CD14-positive monocyte (primary cell): ENCODE data around the gene LRRC73. TPM values are rescaled to one million over a fixed set of nuclear protein-coding genes. Genes with fewer than 3 reads are reported as not detected.
A peak's percentile ranks its signal among the peaks of the same experiment; 100 is the strongest.
"Not testable (repeated sequence)": the region's sequence is repeated elsewhere in the genome, so short reads cannot be mapped to it uniquely, and the experiment has no call there.

ENCODE experiments used
- DNase-seq, 3 donors: peaks; one replicate each; pipeline ENCODE4 v3.0.0-alpha.2; 2011 to 2022
- H2AFZ ChIP-seq: 2 replicates; pipeline ENCODE4 v1.6.0; 2012; ENCODE audit warnings: mild to moderate bottlenecking, low read depth, low read length, inconsistent platforms; ENCODE audit not compliant: insufficient read depth, poor library complexity, severe bottlenecking
- H3K27ac ChIP-seq, 2 donors: 1 replicate in 1 of 2; 2 replicates in 1 of 2; pipeline ENCODE4 v1.5.1; 2012 to 2013; ENCODE audit warnings: low read length in 2 of 2, control low read depth in 1 of 2, inconsistent platforms in 1 of 2, low read depth in 1 of 2, mild to moderate bottlenecking in 1 of 2
- H3K27me3 ChIP-seq, 2 donors: one replicate each; pipeline versions ENCODE4 v1.6.0 to v1.6.1; 2011 to 2013; ENCODE audit warnings: low read length in 2 of 2; ENCODE audit not compliant: control insufficient read depth in 2 of 2, insufficient read depth in 2 of 2
- H3K36me3 ChIP-seq, 2 donors: replicated peaks in 1 of 2; 1 replicate in 1 of 2; 2 replicates in 1 of 2; pipeline versions ENCODE4 v1.5.1 to v1.6.1; 2012 to 2013; ENCODE audit warnings: low read length in 2 of 2, control low read depth in 1 of 2, inconsistent platforms in 1 of 2, mild to moderate bottlenecking in 1 of 2; ENCODE audit not compliant: insufficient read depth in 2 of 2, control insufficient read depth in 1 of 2
- H3K4me1 ChIP-seq, 2 donors: 1 replicate in 1 of 2; 2 replicates in 1 of 2; pipeline versions ENCODE4 v1.5.1 to v1.6.1; 2012 to 2013; ENCODE audit warnings: low read length in 2 of 2, control low read depth in 1 of 2, inconsistent platforms in 1 of 2, mild to moderate bottlenecking in 1 of 2, moderate library complexity in 1 of 2; ENCODE audit not compliant: insufficient read depth in 2 of 2, control insufficient read depth in 1 of 2
- H3K4me2 ChIP-seq: replicated peaks from 2 replicates; pipeline ENCODE3; 2012; ENCODE audit warnings: low read length, moderate library complexity, mild to moderate bottlenecking; ENCODE audit not compliant: poor library complexity, severe bottlenecking; ENCODE audit errors: extremely low read depth
- H3K4me3 ChIP-seq, 3 experiments: fragments of 200-600 bp in 1 of 3; sonication (generic) in 1 of 3; replicated peaks in 1 of 3; 1 replicate in 2 of 3; 2 replicates in 1 of 3; pipeline ENCODE4 v1.5.1; 2011 to 2013; ENCODE audit warnings: low read length in 3 of 3, mild to moderate bottlenecking in 3 of 3, control low read depth in 2 of 3, low read depth in 2 of 3, inconsistent platforms in 1 of 3, moderate library complexity in 1 of 3
- H3K79me2 ChIP-seq: 2 replicates; pipeline ENCODE4 v1.6.0; 2012; ENCODE audit warnings: mild to moderate bottlenecking, control low read depth, inconsistent platforms, low read length, moderate library complexity; ENCODE audit not compliant: insufficient read depth
- H3K9ac ChIP-seq: 2 replicates; pipeline ENCODE4 v1.6.0; 2017; ENCODE audit warnings: low read length, mild to moderate bottlenecking; ENCODE audit not compliant: insufficient read depth, poor library complexity, severe bottlenecking
- H3K9me3 ChIP-seq, 2 donors: replicated peaks in 1 of 2; 1 replicate in 1 of 2; 2 replicates in 1 of 2; pipeline versions ENCODE4 v1.5.1 to v1.6.1; 2012 to 2013; ENCODE audit warnings: low read length in 2 of 2, control low read depth in 1 of 2; ENCODE audit not compliant: control insufficient read depth in 1 of 2, insufficient read depth in 1 of 2
- H4K20me1 ChIP-seq: 2 replicates; pipeline ENCODE4 v1.6.0; 2012; ENCODE audit warnings: mild to moderate bottlenecking, low read length, control low read depth, moderate library complexity; ENCODE audit not compliant: insufficient read depth
- H3K27ac Mint-ChIP-seq, 7 donors: one replicate each; pipeline ENCODE4 v1.8.0; 2020; ENCODE audit warnings: mild to moderate bottlenecking in 7 of 7, mixed read lengths in 7 of 7, moderate library complexity in 6 of 7, inconsistent platforms in 2 of 7
- H3K27me3 Mint-ChIP-seq, 3 donors: one replicate each; pipeline ENCODE4 v1.8.0; 2021 to 2022; ENCODE audit warnings: low read depth in 3 of 3, mild to moderate bottlenecking in 3 of 3, mixed read lengths in 3 of 3, moderate library complexity in 3 of 3, inconsistent platforms in 1 of 3
- H3K36me3 Mint-ChIP-seq, 2 donors: one replicate each; pipeline ENCODE4 v1.8.0; 2020; ENCODE audit warnings: mixed read lengths in 2 of 2, inconsistent platforms in 1 of 2, mild to moderate bottlenecking in 1 of 2
- H3K4me1 Mint-ChIP-seq: one replicate; pipeline ENCODE4 v1.8.0; 2020; ENCODE audit warnings: mild to moderate bottlenecking, mixed read lengths
- H3K4me3 Mint-ChIP-seq, 2 donors: one replicate each; pipeline ENCODE4 v1.8.0; 2020; ENCODE audit warnings: mild to moderate bottlenecking in 2 of 2, mixed read lengths in 2 of 2, moderate library complexity in 1 of 2
- H3K9me3 Mint-ChIP-seq, 7 donors: one replicate each; pipeline ENCODE4 v1.8.0; 2020 to 2022; ENCODE audit warnings: mixed read lengths in 7 of 7, mild to moderate bottlenecking in 6 of 7, moderate library complexity in 6 of 7, inconsistent platforms in 2 of 7
- WGBS: methylation state at CpG from one replicate; pipeline ENCODE4 v1.1.5; 2013; ENCODE audit warnings: missing lambda C conversion rate; ENCODE audit not compliant: insufficient coverage; 5-methylcytosine and 5-hydroxymethylcytosine counted together
- intact Hi-C, 2 donors: fragments of 100-400 bp; cut with micrococcal nuclease; formaldehyde crosslinking; loops; one replicate each; pipeline versions ENCODE4 v1.15.0 to v1.15.1; 2023
- polyA plus RNA-seq, 3 donors: library from polyadenylated mRNA; depleted of rRNA in 1 of 3; unstranded in 2 of 3; stranded (reverse) in 1 of 3; fragments of 300-500 nt in 2 of 3; fragments of >200 nt in 1 of 3; fragmentation: Illumina TruSeq in 2 of 3; gene quantifications; 1 replicate in 2 of 3; 2 replicates in 1 of 3; pipeline ENCODE4 v1.2.3, GENCODE V29; 2012 to 2021
- TF ChIP-seq, protein P1 (sequence below): fragments of 200-600 bp; IDR thresholded peaks from one replicate; pipeline ENCODE4 v1.8.0; 2022; ENCODE audit warnings: antibody characterized with exemption, mild to moderate bottlenecking

LRRC73 gene
- polyA plus RNA-seq, 3 donors: not detected

- H3K9me3 ChIP-seq: no peaks in the 10 kb centered on the region
- no CpG with 5 or more reads among the region's 8 CpGs for WGBS
- peaks cover 58 to 78% of the 10 kb centered on the region in 2 donors for H3K36me3 Mint-ChIP-seq
- intact Hi-C loops: no loop called here
- no peaks in the 10 kb centered on the region for H3K4me1 Mint-ChIP-seq
- no peaks in the 10 kb centered on the region for H3K27me3 ChIP-seq
- no peaks in the 10 kb centered on the region for H3K27me3 Mint-ChIP-seq
- H3K9ac ChIP-seq: no peak overlapping the region
- no peaks in the 10 kb centered on the region for H4K20me1 ChIP-seq
- H2AFZ ChIP-seq: no peak overlapping the region
- no peak overlapping the region for H3K4me2 ChIP-seq
- no peak for DNase-seq
- TF ChIP-seq, protein P1, sequence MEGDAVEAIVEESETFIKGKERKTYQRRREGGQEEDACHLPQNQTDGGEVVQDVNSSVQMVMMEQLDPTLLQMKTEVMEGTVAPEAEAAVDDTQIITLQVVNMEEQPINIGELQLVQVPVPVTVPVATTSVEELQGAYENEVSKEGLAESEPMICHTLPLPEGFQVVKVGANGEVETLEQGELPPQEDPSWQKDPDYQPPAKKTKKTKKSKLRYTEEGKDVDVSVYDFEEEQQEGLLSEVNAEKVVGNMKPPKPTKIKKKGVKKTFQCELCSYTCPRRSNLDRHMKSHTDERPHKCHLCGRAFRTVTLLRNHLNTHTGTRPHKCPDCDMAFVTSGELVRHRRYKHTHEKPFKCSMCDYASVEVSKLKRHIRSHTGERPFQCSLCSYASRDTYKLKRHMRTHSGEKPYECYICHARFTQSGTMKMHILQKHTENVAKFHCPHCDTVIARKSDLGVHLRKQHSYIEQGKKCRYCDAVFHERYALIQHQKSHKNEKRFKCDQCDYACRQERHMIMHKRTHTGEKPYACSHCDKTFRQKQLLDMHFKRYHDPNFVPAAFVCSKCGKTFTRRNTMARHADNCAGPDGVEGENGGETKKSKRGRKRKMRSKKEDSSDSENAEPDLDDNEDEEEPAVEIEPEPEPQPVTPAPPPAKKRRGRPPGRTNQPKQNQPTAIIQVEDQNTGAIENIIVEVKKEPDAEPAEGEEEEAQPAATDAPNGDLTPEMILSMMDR: no peak
- H3K27ac ChIP-seq: no peak overlapping the region
- H3K79me2 ChIP-seq: no peaks in the 10 kb centered on the region
- H3K27ac Mint-ChIP-seq: peak overlapping the region in 1 of 7 donors; percentile 10
- no peak overlapping the region for H3K4me3 ChIP-seq
- H3K4me1 ChIP-seq: no peaks in the 10 kb centered on the region
- no peak overlapping the region for H3K4me3 Mint-ChIP-seq
- H3K36me3 ChIP-seq: peaks cover 67 to 87% of the 10 kb centered on the region in 2 donors
- H3K9me3 Mint-ChIP-seq: no peaks in the 10 kb centered on the region
Measured at GRCh38 chr6:43541774-43542471, 31.8 kb upstream of the LRRC73 start.

DNA sequence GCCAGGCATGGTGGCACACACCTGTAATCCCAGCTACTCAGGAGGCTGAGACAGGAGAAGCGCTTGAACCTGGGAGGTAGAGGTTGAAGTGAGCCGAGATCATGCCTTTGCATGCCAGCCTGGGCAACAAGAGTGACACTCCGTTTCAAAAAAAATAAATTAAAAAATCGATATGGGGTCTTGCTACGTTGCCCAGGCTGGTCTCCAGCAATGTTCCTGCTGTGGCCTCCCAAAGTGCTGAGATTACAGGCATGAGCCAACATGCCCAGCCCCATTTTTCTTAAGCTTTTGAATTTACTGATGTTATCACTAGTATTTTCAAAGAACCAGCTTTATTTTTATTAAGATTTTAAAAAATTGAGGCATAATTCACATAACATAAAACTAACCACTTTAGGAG is 30.4 kb upstream of the LRRC73 start:
- Mint-ChIP-seq H3K9me3 (no peaks in the 10 kb centered on the region), H3K36me3 (peaks cover 46 to 76% of the 10 kb centered on the region in 2 donors), H3K4me3 (no peak overlapping the region), H3K27ac (no peak overlapping the region), H3K27me3 (no peaks in the 10 kb centered on the region), H3K4me1 (no peaks in the 10 kb centered on the region)
- H2AFZ ChIP-seq: no peak overlapping the region
- 100% methylated on average over 3 of the region's 5 CpGs for WGBS
- TF ChIP-seq, protein P1: no peak
- no peak overlapping the region for H3K27ac ChIP-seq
- H3K9ac ChIP-seq: no peak overlapping the region
- no peaks in the 10 kb centered on the region for H3K9me3 ChIP-seq
- H3K79me2 ChIP-seq: no peaks in the 10 kb centered on the region
- no peaks in the 10 kb centered on the region for H3K27me3 ChIP-seq
- no peak overlapping the region for H3K4me2 ChIP-seq
- H3K4me1 ChIP-seq: no peaks in the 10 kb centered on the region
- DNase-seq: no peak
- H3K4me3 ChIP-seq: no peak overlapping the region
- H3K36me3 ChIP-seq: peaks cover 54 to 75% of the 10 kb centered on the region in 2 donors
- H4K20me1 ChIP-seq: no peaks in the 10 kb centered on the region
- intact Hi-C loops: no loop called here

- H3K4me1 Mint-ChIP-seq, H3K9ac ChIP-seq, H4K20me1 ChIP-seq, H2AFZ ChIP-seq, H3K9me3 ChIP-seq, H3K4me1 ChIP-seq, H3K27ac ChIP-seq, H3K79me2 ChIP-seq, H3K27me3 ChIP-seq, H3K27me3 Mint-ChIP-seq, H3K4me3 Mint-ChIP-seq, DNase-seq, H3K4me3 ChIP-seq, H3K4me2 ChIP-seq, H3K9me3 Mint-ChIP-seq, H3K27ac Mint-ChIP-seq, intact Hi-C loops: not testable (repeated sequence)
- 99% methylated on average over 16 of the region's 20 CpGs for WGBS
- H3K36me3 ChIP-seq: peaks cover 43 to 65% of the 10 kb centered on the region in 2 donors
- peaks cover 44 to 76% of the 10 kb centered on the region in 2 donors for H3K36me3 Mint-ChIP-seq
Measured at GRCh38 chr6:43539409-43539808, 29.3 kb upstream of the LRRC73 start.
